ENCODE results near the gene PTGIS.

PTGIS gene

DNA sequence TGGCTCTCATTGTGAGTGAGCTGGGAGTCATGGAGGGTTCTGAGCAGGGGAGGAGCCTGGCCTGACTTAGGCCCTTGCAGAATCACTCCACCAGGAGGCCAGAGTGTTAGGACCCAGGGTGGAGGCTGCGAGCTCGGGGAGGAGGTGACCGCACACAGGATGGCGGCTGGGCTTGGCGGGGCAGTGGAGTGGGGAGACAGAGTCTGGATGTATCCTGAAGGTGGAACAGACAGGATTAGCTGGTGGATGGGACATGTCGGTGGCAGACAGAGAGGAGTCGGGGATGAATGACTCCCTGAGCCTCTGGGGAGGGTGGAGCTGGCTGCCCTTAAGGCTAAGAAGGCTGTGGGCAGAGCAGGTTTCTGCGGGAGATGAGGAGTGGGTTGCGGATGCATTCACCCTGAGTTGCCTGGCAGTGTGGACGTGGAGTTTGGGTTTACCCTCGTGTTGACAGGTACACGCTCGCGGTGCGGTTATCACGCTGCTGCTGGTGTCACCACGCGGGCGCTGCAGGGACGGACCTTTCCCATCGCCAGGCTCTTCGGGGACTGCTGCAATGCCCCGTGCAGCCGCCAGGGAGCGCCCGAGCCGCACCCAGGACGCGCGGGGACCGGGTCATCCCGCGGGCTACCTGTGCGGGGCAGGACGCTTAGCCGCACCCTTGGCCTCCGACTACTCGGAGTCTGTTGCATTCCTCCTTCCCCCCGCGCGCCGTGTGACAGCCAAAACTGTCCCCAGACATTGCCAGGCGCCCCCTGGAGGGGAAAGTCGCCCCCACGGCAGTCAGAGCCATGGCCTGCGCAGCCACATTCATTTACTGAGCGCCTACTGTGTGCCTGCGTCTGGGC is 43.0 kb upstream of the PTGIS start:
- DNase-seq (ENCODE audit: low read depth) = peak; percentile 37
- TF ChIP-seq CTCF (conservative IDR thresholded peaks at IDR 0.05; ENCODE audit: low read depth, low read length) = peak; percentile 85
- peak overlapping the region; percentile 35 for H3K4me3 ChIP-seq (ENCODE audit: low read depth, low read length)

GRCh38 chr20:49608752-49609670 is 41.1 kb upstream of the PTGIS start:
- peak; percentile 95 for TF ChIP-seq CTCF (conservative IDR thresholded peaks at IDR 0.05; ENCODE audit: low read depth, low read length)
- peak; percentile 59 for DNase-seq (ENCODE audit: low read depth)
- H3K4me3 ChIP-seq (ENCODE audit: low read depth, low read length) = no peak overlapping the region

GRCh38 chr20:49607568-49607967 is 39.6 kb upstream of the PTGIS start:
- TF ChIP-seq CTCF (conservative IDR thresholded peaks at IDR 0.05; ENCODE audit: low read depth, low read length) = no peak
- no peak for DNase-seq (ENCODE audit: low read depth)
- no peak overlapping the region for H3K4me3 ChIP-seq (ENCODE audit: low read depth, low read length)

- peak; percentile 86 for DNase-seq (ENCODE audit: low read depth)
- peak; percentile 84 for TF ChIP-seq CTCF (conservative IDR thresholded peaks at IDR 0.05; ENCODE audit: low read depth, low read length)
- H3K4me3 ChIP-seq (ENCODE audit: low read depth, low read length) = no peak overlapping the region
These were observed 35.3 kb upstream of the PTGIS start for GRCh38 chr20:49603209-49603627.

- no peak for DNase-seq (ENCODE audit: low read depth)
- no peak for TF ChIP-seq CTCF (conservative IDR thresholded peaks at IDR 0.05; ENCODE audit: low read depth, low read length)
- H3K4me3 ChIP-seq (ENCODE audit: low read depth, low read length) = no peak overlapping the region
These were observed 34.6 kb upstream of the PTGIS start for GRCh38 chr20:49602345-49603208.

- no peak overlapping the region for H3K4me3 ChIP-seq (ENCODE audit: low read depth, low read length)
- no peak for TF ChIP-seq CTCF (conservative IDR thresholded peaks at IDR 0.05; ENCODE audit: low read depth, low read length)
- DNase-seq (ENCODE audit: low read depth) = no peak
These were observed 33.4 kb upstream of the PTGIS start for GRCh38 chr20:49601153-49601924.

Data from choroid plexus epithelial cell (primary cell).